ENCODE measurements around the gene ABHD8.

ABHD8 gene

GRCh38 chr19:17255150-17255621, 48.0 kb downstream of the ABHD8 start:
- TF ChIP-seq CTCF (IDR thresholded peaks at IDR 0.05; ENCODE audit: low read depth, low read length), result no peak
- H3K4me3 ChIP-seq (replicated peaks in 1 of 2; ENCODE audit: low read depth in 2 of 2, low read length in 2 of 2), result no peak overlapping the region
- DNase-seq (ENCODE audit: low read depth in 2 of 2), result no peak

GRCh38 chr19:17254636-17255035, 48.6 kb downstream of the ABHD8 start:
- TF ChIP-seq CTCF (IDR thresholded peaks at IDR 0.05; ENCODE audit: low read depth, low read length), result no peak
- DNase-seq (ENCODE audit: low read depth in 2 of 2), result no peak
- H3K4me3 ChIP-seq (replicated peaks in 1 of 2; ENCODE audit: low read depth in 2 of 2, low read length in 2 of 2), result no peak overlapping the region

- no peak for DNase-seq (ENCODE audit: low read depth in 2 of 2)
- no peak for TF ChIP-seq CTCF (IDR thresholded peaks at IDR 0.05; ENCODE audit: low read depth, low read length)
- H3K4me3 ChIP-seq (replicated peaks in 1 of 2; ENCODE audit: low read depth in 2 of 2, low read length in 2 of 2), result no peak overlapping the region
Observed at GRCh38 chr19:17249887-17250548, 53.2 kb downstream of the ABHD8 start.

- TF ChIP-seq CTCF (IDR thresholded peaks at IDR 0.05; ENCODE audit: low read depth, low read length), result no peak
- DNase-seq (ENCODE audit: low read depth in 2 of 2), result no peak
- no peak overlapping the region for H3K4me3 ChIP-seq (replicated peaks in 1 of 2; ENCODE audit: low read depth in 2 of 2, low read length in 2 of 2)
Observed at GRCh38 chr19:17248011-17248776, 55.0 kb downstream of the ABHD8 start.

- peak in 1 of 2 donors; percentile 41 for DNase-seq (ENCODE audit: low read depth in 2 of 2)
- no peak for TF ChIP-seq CTCF (IDR thresholded peaks at IDR 0.05; ENCODE audit: low read depth, low read length)
- H3K4me3 ChIP-seq (replicated peaks in 1 of 2; ENCODE audit: low read depth in 2 of 2, low read length in 2 of 2), result peak overlapping the region in 1 of 2 donors; percentile 45
Observed at GRCh38 chr19:17246681-17247425, 56.4 kb downstream of the ABHD8 start.

GRCh38 chr19:17245535-17245984, 57.7 kb downstream of the ABHD8 start, which contains the start of gene NR2F6:
NR2F6 (minus strand) TSS chr19:17245919; CDS start chr19:17245220, 699 bp downstream.
- DNase-seq (ENCODE audit: low read depth in 2 of 2), result no peak
- no peak for TF ChIP-seq CTCF (IDR thresholded peaks at IDR 0.05; ENCODE audit: low read depth, low read length)
- peak within 1 kb of the TSS; percentile 86 to 88 for H3K4me3 ChIP-seq (replicated peaks in 1 of 2; ENCODE audit: low read depth in 2 of 2, low read length in 2 of 2)
